RCC 7860 (cell line): Measurements from ENCODE around the gene KCNIP2.

Experiments used
- DNase-seq: peaks from one replicate; pipeline ENCODE4 v3.0.0-alpha.2; 2015; ENCODE audit warnings: low spot score
- FAIRE-seq: peaks from 2 replicates; lab custom pipeline; 2012; peaks lifted over from hg19 to GRCh38; lab: Jason Lieb, UNC

The KCNIP2 gene

GRCh38 chr10:101783736-101784118 is 59.9 kb downstream of the KCNIP2 start:
- DNase-seq: no peak
- no peak for FAIRE-seq

DNA sequence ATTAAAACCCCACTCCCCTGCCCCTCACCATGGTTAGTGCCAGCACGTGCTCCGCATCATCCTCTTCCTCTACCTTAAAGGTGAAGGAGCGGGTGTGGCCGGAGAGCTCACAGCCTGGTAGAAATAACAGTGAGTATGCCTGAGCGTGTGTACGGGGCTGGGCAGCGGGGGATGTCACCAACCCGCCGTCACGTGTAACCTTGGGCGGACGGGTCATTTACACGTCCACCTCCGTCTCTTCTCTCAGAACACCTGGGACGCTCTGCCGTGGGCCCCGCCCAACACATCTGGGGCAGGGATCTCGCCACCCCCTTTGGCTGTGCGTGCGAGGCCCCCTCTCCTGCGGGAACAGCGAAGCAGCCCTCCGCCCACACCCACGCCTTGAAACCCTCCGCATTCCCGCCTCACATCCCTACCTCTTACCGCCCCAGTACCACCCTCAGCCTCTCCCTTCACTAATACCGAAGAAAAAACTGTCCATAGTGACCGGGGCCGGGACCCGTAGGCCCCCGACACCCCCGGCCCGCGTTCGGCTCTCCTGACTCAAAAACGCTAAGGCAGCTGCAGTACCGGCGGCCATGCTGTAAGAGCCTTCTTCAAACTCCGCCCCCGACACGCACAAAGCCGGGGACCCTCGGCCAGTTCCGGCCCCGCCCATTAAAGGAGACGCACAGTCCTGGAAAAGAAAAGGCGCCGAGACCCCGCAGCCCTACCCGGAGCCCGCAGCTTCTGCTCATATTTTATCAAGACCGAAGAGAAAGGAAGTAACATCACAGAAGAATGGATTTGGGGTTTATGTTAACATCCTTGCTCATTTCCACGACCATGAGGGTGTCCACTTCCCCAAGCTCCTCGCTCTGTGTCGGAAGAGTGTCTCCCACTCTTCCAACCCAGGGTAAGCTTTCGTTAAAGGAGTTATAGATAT is 60.5 kb downstream of the KCNIP2 start, which contains the start of gene NPM3:
Gene NPM3, minus strand, starts transcription at position 636 of the 925 bp plus-strand sequence. Its CDS starts 56 bp downstream, at position 580.
- DNase-seq (peak; percentile 56), FAIRE-seq (peak; percentile 8)

DNA sequence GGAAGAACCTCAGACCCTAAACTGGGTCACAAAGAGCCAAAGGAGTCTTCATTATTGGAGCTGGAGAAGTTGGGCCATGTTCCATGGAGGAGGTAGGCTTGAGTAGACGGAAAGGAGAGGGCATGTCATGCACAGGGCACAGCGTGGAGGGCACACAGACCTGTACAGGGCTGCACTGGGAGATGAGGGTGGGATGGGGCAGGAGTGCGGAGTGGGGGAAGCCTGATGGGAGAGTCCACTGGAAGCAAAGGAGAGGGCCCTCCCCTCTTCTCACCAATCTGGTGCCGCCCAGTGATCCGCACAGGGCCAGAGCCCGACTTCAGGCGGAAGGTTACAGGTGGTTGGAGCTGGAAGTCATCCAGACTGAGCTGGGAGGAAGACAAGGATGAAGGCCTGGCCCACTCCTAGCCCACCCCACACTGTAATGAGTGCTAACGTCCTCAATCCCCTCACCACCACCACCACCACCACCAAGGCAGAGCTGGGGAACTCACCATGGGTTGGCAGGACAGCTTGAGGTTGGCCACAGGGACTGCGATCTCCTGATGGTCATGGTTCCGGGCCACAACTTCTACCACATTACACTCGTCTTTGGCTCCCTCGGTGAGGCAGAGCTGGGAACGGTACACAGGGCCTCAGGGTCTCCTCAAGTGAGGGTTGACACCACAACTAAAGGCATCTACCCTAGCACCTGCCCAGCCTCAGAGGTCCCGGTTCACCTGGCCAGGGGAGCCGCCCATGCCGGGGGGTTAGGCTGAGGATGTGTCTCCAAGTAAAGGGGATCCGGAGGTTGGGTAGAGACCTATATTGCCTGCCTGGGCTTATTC is 61.4 kb downstream of the KCNIP2 start:
- no peak for FAIRE-seq

DNA sequence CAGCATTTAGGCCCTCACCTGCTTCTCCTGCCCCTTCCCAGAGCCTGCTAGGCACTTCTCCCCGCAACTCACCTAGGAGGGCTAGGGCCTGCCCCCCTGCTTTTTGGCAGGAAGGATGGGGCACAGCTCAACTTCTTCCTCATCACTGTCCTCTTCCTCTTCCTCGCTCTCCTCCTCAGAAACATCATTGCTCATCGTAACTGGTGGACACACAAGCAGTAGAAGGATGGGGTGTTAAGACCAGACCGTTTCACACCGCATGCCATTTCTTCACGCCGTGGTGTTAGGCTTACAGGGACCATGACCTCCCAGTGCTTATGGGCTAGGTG is 62.0 kb downstream of the KCNIP2 start:
- no peak for FAIRE-seq
- DNase-seq: no peak

More for the DNA sequence above, 61.4 kb downstream of the KCNIP2 start:
- no peak for DNase-seq

- peak; percentile 40 for DNase-seq
- FAIRE-seq: no peak
Observed at GRCh38 chr10:101780818-101781654, 62.6 kb downstream of the KCNIP2 start.

- DNase-seq: no peak
- FAIRE-seq: no peak
Observed at GRCh38 chr10:101780187-101780817, 63.3 kb downstream of the KCNIP2 start.

DNA sequence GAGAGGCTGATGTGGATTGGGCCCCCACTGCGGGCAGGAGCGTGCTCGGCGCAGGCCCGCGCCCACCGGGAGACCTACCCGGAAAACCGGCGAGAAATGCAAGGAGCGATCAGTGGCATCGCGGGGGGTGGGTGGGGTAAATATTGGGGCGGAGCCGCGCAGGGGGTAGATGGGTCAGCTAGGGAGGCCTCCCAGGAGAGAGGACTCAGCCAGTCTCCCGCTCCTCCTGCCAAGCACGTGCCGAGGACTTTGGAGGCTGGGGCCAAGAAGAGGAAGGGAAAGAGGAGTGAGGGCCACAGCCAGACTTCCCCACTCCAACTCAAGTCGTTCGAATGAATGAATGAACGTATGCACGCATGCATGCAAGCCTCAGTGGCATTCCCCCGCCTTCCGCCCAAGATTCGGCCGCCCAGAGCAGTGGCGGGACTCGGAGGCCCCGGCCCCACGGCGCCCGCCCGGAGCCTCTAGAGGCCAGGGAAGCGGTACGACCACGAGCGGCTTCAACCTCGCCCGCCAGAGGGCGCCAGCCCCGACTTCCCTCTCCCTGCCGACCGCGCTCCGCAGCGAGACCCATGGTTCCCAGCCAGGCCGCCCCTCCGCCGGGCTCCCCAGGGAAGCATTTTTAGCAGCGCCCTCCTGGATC is 63.9 kb downstream of the KCNIP2 start:
- DNase-seq: no peak
- no peak for FAIRE-seq

GRCh38 chr10:101778781-101779543 is 64.6 kb downstream of the KCNIP2 start:
- FAIRE-seq (no peak), DNase-seq (no peak)

DNA sequence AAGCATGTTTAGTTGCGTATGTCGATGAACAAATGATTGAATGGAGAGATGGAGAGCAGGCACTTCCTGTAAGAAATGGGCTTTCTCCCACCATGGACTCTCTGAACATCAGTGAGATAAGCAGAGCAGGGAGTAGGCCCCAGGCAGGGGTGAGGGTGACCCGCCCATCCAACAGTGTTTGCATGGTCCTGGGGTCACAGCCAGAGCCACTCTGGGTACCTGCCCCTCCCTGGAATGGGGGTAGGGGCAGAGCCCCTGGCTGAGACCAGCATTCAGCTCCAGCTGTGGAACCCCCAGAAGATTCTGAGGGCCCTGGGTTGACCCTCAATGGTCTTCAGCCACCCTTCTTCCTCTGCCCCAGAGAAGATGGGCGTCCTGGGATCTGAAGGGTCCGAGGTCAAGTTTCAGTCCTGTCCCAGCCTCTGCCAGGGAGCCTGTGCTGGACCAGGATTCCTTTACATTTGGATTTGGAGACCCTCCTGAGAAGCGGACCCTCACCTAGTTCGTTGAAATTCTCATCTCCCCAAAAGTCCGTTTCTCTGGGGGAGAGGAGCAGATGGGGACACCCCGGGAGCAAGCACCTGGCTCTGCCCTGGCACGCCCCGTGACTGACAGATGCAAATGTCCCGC is 65.3 kb downstream of the KCNIP2 start:
- DNase-seq: no peak
- FAIRE-seq: no peak

DNA sequence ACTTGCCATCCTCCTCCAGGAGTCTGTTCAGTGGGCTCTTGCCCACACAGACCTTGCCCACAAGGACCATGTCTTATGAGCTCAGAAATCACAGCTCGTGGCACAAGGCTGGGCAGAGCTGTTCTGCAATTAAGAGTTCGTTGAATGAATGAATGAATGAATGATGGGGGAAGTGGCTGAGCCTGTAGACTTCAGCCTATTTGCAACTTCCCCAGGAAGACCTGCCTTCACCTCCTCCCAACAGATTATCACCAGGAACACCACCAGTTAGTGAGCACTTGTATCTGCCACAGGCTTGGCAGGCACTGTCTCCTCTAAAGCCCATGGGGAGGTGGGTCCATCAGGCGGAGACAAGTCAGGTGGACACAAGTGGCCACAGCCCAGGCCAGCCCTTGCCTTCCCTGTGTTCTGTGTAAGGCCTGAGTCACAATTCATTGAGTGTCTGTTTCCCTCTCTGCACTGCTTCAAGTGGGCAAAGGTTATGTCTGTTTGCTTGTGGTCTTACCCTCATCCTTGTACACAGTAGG is 65.9 kb downstream of the KCNIP2 start:
- no peak for FAIRE-seq
- no peak for DNase-seq

- DNase-seq: no peak
- no peak for FAIRE-seq
Observed at GRCh38 chr10:101776161-101776817, 67.3 kb downstream of the KCNIP2 start.
